ENCODE data around the gene HBB. TPM values are rescaled to one million over a fixed set of nuclear protein-coding genes. Genes with fewer than 3 reads are reported as not detected.

The HBB gene
- total RNA-seq, 4 donors from 2014 or later = 7.9 to 229 (median 35.3) TPM

GRCh38 chr11:5269715-5270147 is 42.9 kb upstream of the HBB start, which contains the start of gene HBE1:
Gene HBE1 (minus strand): TSS chr11:5269945. CDS start chr11:5269890, 55 bp downstream.
- H3K36me3 ChIP-seq = no peaks in the 10 kb centered on the region
- no peak for DNase-seq
- no peaks in the 10 kb centered on the region for H3K4me1 ChIP-seq
- in situ Hi-C loops (cut with MboI; ENCODE audit: low sequenced_read_pairs in 4 of 4) (no loop called here), intact Hi-C loops (cut with DNase I; ENCODE audit: low total_unique reads) (no loop called here)
- ATAC-seq = no peak
- no peak within 1 kb of the TSS for H3K4me3 ChIP-seq
- H3K9me3 ChIP-seq = no peaks in the 10 kb centered on the region
- H3K27ac ChIP-seq = no peak within 1 kb of the TSS
- H3K27me3 ChIP-seq = no peaks in the 10 kb centered on the region
- TF ChIP-seq CTCF (IDR thresholded peaks at IDR 0.05 in 4 of 5, conservative IDR thresholded peaks at IDR 0.05 in 1 of 5) (no peak), POLR2A (IDR thresholded peaks at IDR 0.05) (no peak)

- Histone ChIP-seq H3K4me1 (no peaks in the 10 kb centered on the region), H3K36me3 (no peaks in the 10 kb centered on the region), H3K9me3 (no peaks in the 10 kb centered on the region), H3K27me3 (no peaks in the 10 kb centered on the region), H3K27ac (no peak overlapping the region), H3K4me3 (no peak overlapping the region)
- intact Hi-C loops (cut with DNase I; ENCODE audit: low total_unique reads) (no loop called here), in situ Hi-C loops (cut with MboI; ENCODE audit: low sequenced_read_pairs in 4 of 4) (no loop called here)
- ATAC-seq (no peak), DNase-seq (no peak)
- TF ChIP-seq POLR2A (IDR thresholded peaks at IDR 0.05) (no peak), CTCF (IDR thresholded peaks at IDR 0.05 in 4 of 5, conservative IDR thresholded peaks at IDR 0.05 in 1 of 5) (no peak)
These were observed 40.2 kb upstream of the HBB start for GRCh38 chr11:5267033-5267563.

GRCh38 chr11:5266609-5267008 is 39.7 kb upstream of the HBB start:
- Histone ChIP-seq H3K9me3 (no peaks in the 10 kb centered on the region), H3K27ac (no peak overlapping the region), H3K4me3 (no peak overlapping the region), H3K27me3 (no peaks in the 10 kb centered on the region), H3K36me3 (no peaks in the 10 kb centered on the region), H3K4me1 (no peaks in the 10 kb centered on the region)
- in situ Hi-C loops (cut with MboI; ENCODE audit: low sequenced_read_pairs in 4 of 4) (no loop called here), intact Hi-C loops (cut with DNase I; ENCODE audit: low total_unique reads) (no loop called here)
- DNase-seq (no peak), ATAC-seq (no peak)
- TF ChIP-seq POLR2A (IDR thresholded peaks at IDR 0.05) (no peak), CTCF (IDR thresholded peaks at IDR 0.05 in 4 of 5, conservative IDR thresholded peaks at IDR 0.05 in 1 of 5) (no peak)

- no peaks in the 10 kb centered on the region for H3K9me3 ChIP-seq
- no peaks in the 10 kb centered on the region for H3K4me1 ChIP-seq
- ATAC-seq (no peak), DNase-seq (no peak)
- no peak overlapping the region for H3K4me3 ChIP-seq
- in situ Hi-C loops (cut with MboI; ENCODE audit: low sequenced_read_pairs in 4 of 4) (no loop called here), intact Hi-C loops (cut with DNase I; ENCODE audit: low total_unique reads) (no loop called here)
- H3K36me3 ChIP-seq = no peaks in the 10 kb centered on the region
- H3K27ac ChIP-seq = no peak overlapping the region
- TF ChIP-seq CTCF (IDR thresholded peaks at IDR 0.05 in 4 of 5, conservative IDR thresholded peaks at IDR 0.05 in 1 of 5) = no peak
- no peak for TF ChIP-seq POLR2A (IDR thresholded peaks at IDR 0.05)
- H3K27me3 ChIP-seq = no peaks in the 10 kb centered on the region
These were observed 39.0 kb upstream of the HBB start for GRCh38 chr11:5265832-5266231.
